Fibroblast of mammary gland (primary cell): ENCODE measurements around the gene KDM4B.

Experiments
- DNase-seq: peaks from one replicate; pipeline ENCODE4 v3.0.0-alpha.2; 2010; ENCODE audit warnings: low read depth
- H3K4me3 ChIP-seq: 2 replicates; pipeline ENCODE4 v1.5.1; 2011; ENCODE audit warnings: low read depth, mild to moderate bottlenecking, low read length, moderate library complexity; ENCODE audit not compliant: control insufficient read depth
- TF ChIP-seq, protein P1 (sequence below): conservative IDR thresholded peaks from 2 replicates; pipeline ENCODE4 v1.5.1; 2011; ENCODE audit warnings: low read depth, low read length, inconsistent platforms; ENCODE audit not compliant: control insufficient read depth, insufficient read depth

The KDM4B gene

DNA sequence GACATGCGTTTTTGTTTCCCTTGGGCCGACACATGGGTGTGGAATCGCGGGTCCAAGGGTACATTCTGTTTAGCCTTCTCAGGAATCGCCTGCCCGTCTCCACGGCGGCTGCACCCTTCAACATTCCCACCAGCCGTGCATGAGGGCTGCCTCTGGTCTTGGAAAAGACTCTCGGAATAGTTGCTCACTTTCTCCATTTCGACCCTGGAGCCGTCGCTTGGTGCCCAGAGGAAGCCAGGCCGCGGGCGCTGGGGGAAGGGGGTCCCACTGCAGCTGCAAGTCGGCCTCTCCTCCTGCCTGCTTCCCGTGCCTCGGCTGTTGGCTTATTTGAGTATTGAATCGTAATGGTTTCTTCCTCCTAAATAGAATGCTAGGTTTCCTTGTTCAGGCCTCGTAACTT lies 51.5 kb downstream of the KDM4B start:
- TF ChIP-seq, protein P1, sequence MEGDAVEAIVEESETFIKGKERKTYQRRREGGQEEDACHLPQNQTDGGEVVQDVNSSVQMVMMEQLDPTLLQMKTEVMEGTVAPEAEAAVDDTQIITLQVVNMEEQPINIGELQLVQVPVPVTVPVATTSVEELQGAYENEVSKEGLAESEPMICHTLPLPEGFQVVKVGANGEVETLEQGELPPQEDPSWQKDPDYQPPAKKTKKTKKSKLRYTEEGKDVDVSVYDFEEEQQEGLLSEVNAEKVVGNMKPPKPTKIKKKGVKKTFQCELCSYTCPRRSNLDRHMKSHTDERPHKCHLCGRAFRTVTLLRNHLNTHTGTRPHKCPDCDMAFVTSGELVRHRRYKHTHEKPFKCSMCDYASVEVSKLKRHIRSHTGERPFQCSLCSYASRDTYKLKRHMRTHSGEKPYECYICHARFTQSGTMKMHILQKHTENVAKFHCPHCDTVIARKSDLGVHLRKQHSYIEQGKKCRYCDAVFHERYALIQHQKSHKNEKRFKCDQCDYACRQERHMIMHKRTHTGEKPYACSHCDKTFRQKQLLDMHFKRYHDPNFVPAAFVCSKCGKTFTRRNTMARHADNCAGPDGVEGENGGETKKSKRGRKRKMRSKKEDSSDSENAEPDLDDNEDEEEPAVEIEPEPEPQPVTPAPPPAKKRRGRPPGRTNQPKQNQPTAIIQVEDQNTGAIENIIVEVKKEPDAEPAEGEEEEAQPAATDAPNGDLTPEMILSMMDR, result no peak
- no peak for DNase-seq
- H3K4me3 ChIP-seq, result no peak overlapping the region

DNA sequence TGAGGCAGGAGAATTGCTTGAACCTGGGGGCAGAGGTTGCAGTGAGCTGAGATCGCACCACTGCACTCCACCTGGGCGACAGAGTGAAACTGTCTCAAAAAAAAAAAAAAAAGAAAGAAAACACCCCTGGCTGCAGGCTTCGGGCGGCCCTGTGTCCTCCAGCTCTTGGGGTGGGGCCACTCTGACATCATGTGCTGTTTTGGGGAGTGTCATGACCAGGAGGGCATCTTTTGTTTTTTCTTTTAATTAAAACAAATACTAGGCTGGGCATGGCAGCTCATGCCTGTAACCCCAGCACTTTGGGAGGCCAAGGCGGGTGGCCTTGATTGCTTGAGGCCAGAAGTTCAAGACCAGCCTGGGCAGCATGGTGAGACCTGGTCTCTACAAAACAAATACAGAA lies 52.1 kb downstream of the KDM4B start:
- no peak overlapping the region for H3K4me3 ChIP-seq
- TF ChIP-seq, protein P1, result no peak
- no peak for DNase-seq

DNA sequence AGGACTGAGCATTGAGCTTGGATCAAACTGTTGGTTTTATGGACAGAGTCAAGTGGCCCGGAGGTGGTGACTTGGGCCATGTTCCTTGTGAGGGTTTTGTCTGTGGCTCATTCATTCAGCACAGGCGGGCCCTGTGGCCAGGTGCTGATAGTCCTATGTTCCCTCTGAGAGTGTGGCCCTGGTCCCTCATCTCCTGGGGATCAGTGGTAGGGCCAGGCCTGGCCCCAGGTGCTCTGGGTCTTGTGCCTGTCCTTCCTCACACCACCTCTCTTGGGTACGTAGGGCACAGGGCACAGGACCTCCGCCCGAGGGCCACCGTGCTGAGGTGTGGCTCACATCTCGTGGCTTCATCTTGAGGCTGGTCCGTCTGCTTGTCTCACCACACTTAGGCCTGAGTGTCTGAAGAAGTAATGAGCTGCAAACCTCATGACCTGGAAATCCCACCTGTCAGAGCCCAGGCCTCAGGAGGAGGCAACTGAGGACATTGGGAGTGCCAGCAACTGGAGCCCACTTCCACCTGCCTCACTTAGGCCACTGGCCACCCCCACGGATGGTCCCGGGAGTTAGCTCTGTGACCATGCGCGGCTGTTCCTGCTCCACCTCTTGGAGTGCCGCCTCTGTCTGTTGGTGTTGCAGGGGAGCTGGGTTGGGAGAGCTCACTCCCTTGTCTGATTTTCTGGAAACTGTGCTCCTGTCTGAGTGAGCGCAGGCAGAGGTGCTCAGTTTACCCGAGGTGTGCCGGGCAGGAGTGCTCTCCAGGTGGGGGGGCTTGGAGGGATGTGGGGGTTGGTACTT lies 53.4 kb downstream of the KDM4B start:
- no peak for DNase-seq
- TF ChIP-seq, protein P1, result no peak
- no peak overlapping the region for H3K4me3 ChIP-seq

DNA sequence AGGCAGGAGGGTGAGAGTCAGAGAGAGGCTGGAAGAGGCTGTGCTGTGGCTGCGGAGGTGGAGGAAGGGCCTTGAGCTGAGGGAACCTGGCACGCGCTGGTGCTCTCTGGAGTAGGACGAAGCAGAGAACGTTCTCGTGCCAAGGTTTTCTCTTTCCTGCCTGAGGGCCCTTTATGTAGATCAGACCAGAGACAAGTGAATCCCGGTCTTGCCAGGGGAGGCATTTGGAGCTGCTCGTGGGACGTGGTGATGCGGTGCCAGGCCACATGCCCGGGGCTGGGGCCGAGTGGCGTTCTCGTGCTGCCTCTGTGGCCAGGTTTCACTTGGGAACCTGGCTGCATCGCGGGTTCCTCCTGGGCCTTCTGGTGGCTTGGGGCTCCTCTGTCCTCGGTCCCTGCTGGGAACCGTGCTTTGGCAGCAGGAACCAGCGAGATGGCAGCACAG lies 54.2 kb downstream of the KDM4B start:
- TF ChIP-seq, protein P1, result no peak
- DNase-seq, result no peak
- H3K4me3 ChIP-seq, result no peak overlapping the region

DNA sequence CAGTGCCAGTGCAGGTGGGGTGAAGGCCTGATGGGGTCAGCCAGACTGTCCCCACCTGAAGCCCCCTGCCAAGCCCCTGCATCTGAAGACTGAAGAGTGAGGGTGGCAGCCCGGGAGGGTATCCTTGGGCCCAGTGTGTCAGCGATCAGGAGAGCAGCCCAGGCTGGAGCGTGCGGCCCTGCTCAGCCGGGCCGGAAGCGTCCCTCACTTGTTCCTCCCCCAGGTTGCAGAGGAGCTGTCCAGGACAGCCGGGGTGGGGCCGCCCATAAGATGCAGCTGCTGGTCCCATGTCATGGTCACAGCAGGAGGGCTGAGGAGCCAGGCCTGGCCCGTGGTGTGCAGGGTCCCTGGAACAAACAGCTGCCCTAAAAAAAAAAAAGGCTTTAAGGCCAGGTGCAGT lies 55.4 kb downstream of the KDM4B start:
- TF ChIP-seq, protein P1, result no peak
- DNase-seq, result no peak
- H3K4me3 ChIP-seq, result no peak overlapping the region

DNA sequence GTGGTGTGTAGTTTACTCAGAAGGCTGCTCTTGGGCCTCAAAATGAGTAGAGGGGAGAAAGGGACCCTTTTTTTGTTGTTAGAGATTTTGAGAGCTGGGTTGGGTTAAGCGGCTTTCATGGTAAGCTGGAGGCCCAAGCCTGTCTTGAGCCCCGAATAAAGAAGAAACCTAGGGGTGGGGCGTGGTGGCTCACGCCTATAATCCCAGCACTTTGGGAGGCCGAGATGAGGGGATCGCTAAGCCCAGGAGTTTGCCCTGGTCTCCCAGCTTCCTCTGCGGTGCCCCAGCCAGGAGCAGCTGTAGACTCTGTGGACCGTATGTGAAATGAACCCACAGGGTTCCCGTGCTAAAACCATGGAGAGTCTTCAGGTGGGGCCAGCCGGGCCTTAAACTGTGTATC lies 56.1 kb downstream of the KDM4B start:
- no peak overlapping the region for H3K4me3 ChIP-seq
- TF ChIP-seq, protein P1, result no peak

More for the DNA sequence above, 56.1 kb downstream of the KDM4B start:
- no peak for DNase-seq
